H1 (cell line): ENCODE measurements around the gene CFAP61. TPM values are rescaled to one million over a fixed set of nuclear protein-coding genes. Genes with fewer than 3 reads are reported as not detected.

Experiments used
- EGR1 ChIP-seq: IDR thresholded peaks from 2 replicates; pipeline ENCODE4 v1.6.1; 2011; ENCODE audit warnings: low read depth, low read length, borderline replicate concordance
- GABPA ChIP-seq: IDR thresholded peaks from 2 replicates; pipeline ENCODE4 v1.6.1; 2011; ENCODE audit warnings: mild to moderate bottlenecking, low read length, moderate library complexity, borderline replicate concordance; ENCODE audit not compliant: insufficient read depth
- SP1 ChIP-seq: IDR thresholded peaks from 2 replicates; pipeline ENCODE4 v1.6.1; 2011; ENCODE audit warnings: low read depth, low read length
- polyA plus RNA-seq, 7 experiments: library from polyadenylated mRNA; depleted of rRNA in 3 of 7; stranded (reverse) in 5 of 7; unstranded in 2 of 7; fragments of >200 nt in 5 of 7; fragments of 200-250 nt in 2 of 7; gene quantifications; 1 replicate in 5 of 7; 2 replicates in 1 of 7; 4 replicates in 1 of 7; pipeline versions ENCODE4 v1.2.1 to v1.2.3, GENCODE V29; 2011 to 2013; ENCODE audit warnings: missing spikeins in 2 of 7, mixed read lengths in 2 of 7
- total RNA-seq: library from RNA; stranded (reverse); fragmentation: NEBNext Ultra II Directional; extraction: Animal tissue kit (Norgen Biotek cat#: 25700); gene quantifications from 2 replicates; pipeline ENCODE4 v1.2.1, GENCODE V29; 2021

The CFAP61 gene
- total and polyA plus RNA-seq, 2 of the 8 experiments (the other 6 are each of a cell fraction or from before 2014, with no cell fraction given): 0.29 to 0.61 TPM

GRCh38 chr20:20266552-20266951 lies 214.2 kb downstream of the CFAP61 start (continued):
- TF ChIP-seq GABPA (no peak), SP1 (no peak), EGR1 (no peak)
